NCI-H446 (cell line): ENCODE data around the gene SERPINH1.
"Not testable (repeated sequence)": the region's sequence is repeated elsewhere in the genome, so short reads cannot be mapped to it uniquely, and the experiment has no call there.

Source experiments
- DNase-seq, 2 experiments: peaks; one replicate each; lab custom pipeline; 2025; lab: John Stamatoyannopoulos, UW

SERPINH1 gene

GRCh38 chr11:75574698-75575602, 12.9 kb downstream of the SERPINH1 start:
- DNase-seq: no peak

DNA sequence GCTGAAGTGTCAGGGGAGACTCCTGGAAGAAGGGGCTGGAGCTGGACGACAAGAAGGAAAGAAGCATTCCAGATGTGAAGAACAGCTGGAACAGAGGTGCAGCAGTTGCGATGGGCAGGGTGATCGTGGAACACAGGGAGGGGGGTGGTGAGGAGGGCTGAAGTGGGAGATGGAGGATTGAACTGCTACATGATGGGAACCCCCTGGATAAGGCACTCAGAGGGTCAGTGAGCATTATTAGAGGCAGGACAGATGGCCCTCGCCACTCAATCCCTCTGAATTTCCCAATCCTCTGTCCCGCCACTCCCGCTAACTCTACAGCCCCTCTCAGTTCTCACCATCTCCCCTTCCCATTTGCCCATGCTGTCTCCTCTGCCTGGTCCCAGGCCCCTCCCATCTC, 14.0 kb downstream of the SERPINH1 start:
- DNase-seq: no peak

DNA sequence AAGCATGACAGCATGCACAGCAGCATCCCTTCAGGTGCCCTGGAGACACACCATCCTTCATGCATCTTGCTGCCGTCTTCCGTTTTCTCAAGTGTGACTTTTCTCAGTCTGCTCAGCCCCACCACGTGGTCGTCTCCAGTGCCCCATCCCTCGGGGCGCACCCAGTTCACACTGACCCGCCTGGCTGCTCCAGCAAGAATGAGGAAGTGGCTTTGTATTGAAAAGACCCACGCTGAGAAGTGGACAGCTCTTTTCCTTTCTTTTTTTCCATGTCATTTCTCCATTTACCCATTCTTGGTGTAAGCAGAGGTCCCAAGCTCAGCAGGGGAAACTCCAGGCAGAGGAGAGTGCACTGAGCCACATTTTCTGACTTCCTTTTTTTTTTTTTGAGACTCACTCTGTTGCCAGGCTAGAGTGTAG, 14.5 kb downstream of the SERPINH1 start:
- DNase-seq: no peak

GRCh38 chr11:75577207-75577606, 15.2 kb downstream of the SERPINH1 start:
- no peak for DNase-seq

- no peak for DNase-seq
Observed at GRCh38 chr11:75578977-75579376, 16.9 kb downstream of the SERPINH1 start.

GRCh38 chr11:75579841-75580240, 17.8 kb downstream of the SERPINH1 start:
- DNase-seq: no peak

- no peak for DNase-seq
Observed at GRCh38 chr11:75582506-75582894, 20.4 kb downstream of the SERPINH1 start.

GRCh38 chr11:75582895-75583717, 21.1 kb downstream of the SERPINH1 start:
- DNase-seq: no peak

DNA sequence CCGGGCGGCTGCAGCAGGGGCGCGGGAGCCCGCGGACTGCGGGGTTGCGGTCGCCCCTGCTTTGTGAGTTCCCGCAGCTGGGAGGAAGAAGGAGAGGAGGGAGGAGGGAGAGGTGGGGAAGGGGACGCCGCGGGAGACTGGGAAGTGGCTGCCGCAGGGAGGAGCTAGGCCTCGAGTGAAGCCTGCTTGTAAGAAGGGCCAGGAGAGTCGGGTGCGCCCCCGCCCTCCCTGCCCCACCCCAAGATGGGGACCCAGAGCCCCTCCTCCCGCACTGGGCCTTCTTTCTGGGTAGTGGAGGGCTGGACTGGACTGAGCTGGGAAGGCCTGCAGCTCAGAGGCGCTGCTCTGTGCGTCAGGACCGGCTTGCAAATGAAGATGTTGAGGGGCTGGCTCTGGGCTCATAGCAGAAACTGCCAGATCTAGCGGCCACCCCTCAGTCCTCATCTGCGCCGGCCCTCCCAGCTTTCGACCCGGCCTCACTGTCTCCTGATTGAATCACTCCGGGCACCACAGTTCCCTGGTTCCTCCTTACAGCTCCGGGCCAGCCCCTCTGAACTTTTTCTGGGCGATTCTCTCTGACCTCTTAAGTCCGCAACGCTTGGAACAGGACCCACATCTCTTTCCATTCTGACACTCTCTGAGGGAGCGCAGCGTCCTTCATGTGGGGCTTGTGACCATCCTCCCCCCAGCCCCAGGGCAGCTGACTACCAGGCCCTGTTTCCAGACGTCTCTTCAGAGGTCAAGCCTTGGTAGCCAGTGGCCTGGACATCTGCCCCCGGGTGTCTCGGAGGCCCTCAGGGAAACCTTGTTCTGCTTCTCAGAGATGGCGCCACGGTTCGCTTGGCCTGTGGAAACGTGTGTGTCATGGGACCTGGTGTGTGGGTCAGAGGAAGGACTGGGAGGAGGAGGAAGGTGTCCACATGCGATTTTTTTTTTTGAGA, 21.9 kb downstream of the SERPINH1 start:
- DNase-seq: no peak

GRCh38 chr11:75584659-75585292, 22.7 kb downstream of the SERPINH1 start:
- not testable (repeated sequence) for DNase-seq

- DNase-seq: no peak
Observed at GRCh38 chr11:75585293-75585670, 23.2 kb downstream of the SERPINH1 start.

DNA sequence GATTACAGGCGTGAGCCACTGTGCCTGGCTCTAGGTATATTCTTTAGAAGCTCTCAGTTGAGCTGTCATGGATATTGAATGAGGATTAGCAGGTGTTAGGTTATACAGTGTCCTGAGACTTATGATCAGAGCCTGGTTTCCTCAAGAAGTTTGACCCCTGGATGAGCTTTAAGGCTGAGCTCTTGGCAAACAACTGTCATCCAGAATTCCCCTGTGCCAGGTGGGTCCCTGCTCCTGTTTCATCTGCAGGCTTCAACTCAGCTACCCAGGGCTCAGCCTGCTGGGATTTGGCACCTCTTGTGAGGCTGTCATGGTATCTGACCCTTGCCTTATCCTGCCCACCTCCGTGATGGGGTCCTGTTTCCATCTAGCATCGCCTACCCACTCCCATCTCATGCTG, 24.3 kb downstream of the SERPINH1 start:
- no peak for DNase-seq

GRCh38 chr11:75588051-75588481, 26.0 kb downstream of the SERPINH1 start:
- no peak for DNase-seq

DNA sequence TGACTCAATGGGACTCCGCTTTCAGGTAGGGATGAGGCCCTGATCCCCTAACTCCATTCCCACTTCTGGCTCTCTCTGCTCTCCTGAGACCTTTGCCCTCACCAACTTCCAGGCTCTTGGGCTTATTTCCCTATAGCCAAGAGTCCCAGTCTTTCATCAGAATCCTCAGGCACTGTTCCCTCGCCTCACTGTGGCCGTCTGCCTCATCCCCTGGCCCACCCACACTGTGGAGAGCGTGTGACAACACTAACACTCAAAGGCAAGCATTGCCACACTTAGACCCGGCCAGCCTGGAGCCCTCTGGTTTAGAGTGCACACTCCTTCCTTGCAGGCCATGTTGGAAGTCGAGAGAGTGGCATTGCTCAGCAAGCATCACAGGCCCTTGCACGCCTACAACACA, 27.0 kb downstream of the SERPINH1 start:
- no peak for DNase-seq

- DNase-seq: no peak
Observed at GRCh38 chr11:75589933-75590332, 27.9 kb downstream of the SERPINH1 start.

GRCh38 chr11:75591371-75591770, 29.3 kb downstream of the SERPINH1 start:
- no peak for DNase-seq

DNA sequence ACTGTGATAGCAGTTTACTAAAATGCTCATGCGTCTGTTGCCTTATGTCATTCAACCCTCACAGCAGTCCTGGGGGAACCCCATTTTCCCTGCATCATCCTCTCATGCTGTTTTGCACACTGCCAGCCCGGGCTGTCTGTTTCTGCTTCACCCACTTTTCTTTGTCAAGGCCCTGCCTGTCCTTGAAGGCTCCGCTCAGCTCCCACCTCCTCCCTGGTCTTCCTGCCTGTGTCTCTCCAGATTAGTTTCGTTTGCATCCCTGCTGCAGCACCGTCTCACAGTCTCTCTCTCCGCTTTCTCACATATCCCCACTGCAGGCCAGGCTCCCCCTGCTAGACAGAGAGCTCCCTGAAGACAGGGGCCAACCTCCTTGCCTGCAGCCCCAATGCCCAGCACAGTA, 29.9 kb downstream of the SERPINH1 start:
- no peak for DNase-seq

GRCh38 chr11:75592715-75593114, 30.7 kb downstream of the SERPINH1 start:
- no peak for DNase-seq

DNA sequence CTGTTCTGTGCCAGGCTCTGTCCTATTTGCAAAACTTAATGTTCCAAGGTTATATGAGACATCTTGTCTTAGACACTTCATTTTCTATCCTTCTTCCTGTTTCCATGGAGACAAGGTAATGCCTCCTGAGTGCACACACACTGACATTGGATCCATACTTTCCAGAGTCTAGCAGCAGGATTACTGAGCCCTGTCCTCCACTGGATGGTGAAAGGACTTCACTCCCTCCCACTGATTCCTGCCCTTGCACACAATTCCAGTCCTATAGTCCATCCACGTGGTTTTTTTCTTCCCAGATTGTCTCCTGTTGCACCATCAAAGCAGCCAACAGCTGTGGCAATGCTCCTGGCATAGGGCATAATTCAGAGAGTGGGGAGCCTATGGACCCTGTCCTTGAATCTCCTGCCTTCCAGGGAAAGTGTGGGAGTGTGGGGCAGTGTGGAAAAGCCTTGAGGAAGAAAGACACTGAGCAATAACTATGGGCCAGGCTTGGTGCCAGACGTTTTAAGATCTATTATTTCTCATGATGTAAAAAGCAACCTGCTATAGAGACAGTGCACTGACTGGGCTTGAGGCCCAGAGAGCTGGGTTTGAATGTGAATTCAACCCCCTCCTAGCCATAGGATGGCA, 31.3 kb downstream of the SERPINH1 start:
- no peak for DNase-seq

DNA sequence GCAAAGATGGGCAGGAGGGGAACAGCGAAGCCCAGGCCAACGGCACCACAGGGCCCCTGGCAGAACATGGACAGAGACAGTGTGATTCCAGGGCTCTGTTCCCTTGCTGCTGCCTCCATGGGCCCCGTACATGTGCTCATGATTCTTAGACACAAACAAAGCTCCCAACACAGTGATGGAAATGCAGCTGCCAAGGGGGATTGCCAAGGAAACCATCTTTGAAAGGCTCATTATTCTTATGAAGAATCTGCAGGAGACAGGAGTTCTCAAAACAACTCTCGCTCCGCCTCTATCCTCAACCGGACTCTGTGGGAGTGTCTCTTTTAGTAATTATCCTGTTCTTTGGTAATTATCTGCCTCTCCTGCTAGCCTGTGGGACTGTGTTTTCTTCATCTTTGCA, 32.2 kb downstream of the SERPINH1 start:
- peak in 1 of 2 experiments; percentile 31 for DNase-seq

- no peak for DNase-seq
Observed at GRCh38 chr11:75595429-75595828, 33.4 kb downstream of the SERPINH1 start.
